ENCODE measurements around the gene GCKR. TPM values are rescaled to one million over a fixed set of nuclear protein-coding genes. Genes with fewer than 3 reads are reported as not detected.

The GCKR gene
- total RNA-seq, 1 donor from 2014 or later = not detected

DNA sequence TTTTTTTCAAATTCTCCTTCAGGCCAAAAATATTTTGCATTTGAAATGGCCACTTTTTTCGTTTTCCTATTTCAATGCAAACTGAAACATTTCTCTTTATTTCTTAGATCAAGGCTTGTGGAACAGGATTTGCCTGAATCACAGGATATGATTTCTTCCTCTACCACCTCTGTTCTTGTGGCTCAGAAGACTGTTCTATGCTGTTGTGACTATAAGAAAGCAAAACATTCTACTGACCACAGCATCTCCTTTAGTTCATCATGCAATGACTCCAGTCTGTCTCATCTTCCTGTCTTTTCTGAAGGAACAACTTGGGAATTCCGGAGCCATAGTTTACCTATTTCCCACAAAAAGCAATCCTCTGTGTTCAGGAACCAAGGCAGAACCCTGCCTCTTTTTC lies 70.0 kb downstream of the GCKR start:
- H3K27me3 ChIP-seq = no peaks in the 10 kb centered on the region
- H3K27ac ChIP-seq = no peak overlapping the region
- H3K4me3 ChIP-seq = no peak overlapping the region
- no peaks in the 10 kb centered on the region for H3K36me3 ChIP-seq
- no peaks in the 10 kb centered on the region for H3K9me3 ChIP-seq
- H3K4me1 ChIP-seq = no peaks in the 10 kb centered on the region
- intact Hi-C loops (cut with DNase I) = no loop called here
- no peak for DNase-seq
- TF ChIP-seq CTCF (IDR thresholded peaks at IDR 0.05) = no peak
- ATAC-seq = no peak

DNA sequence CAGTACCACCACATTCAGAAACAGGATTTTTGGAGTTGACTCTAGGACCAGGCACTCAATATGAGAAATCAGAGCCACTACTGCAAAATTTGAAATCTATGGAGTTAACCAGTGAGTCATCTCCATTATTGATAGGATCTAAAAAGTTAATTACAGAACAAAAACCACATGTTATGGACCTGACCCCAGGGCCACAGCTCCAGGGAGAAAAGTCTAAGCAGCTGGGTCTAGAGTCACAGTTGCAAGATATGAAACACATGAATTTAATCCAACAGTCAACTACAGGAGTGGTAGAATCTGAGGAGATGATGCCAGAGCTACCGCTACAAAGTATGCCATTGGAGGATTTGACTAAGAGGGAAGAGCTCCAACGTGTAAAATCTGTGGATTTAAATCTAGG lies 72.8 kb downstream of the GCKR start:
- Histone ChIP-seq H3K4me3 (no peak overlapping the region), H3K9me3 (no peaks in the 10 kb centered on the region), H3K27me3 (no peaks in the 10 kb centered on the region), H3K36me3 (no peaks in the 10 kb centered on the region), H3K27ac (no peak overlapping the region), H3K4me1 (no peaks in the 10 kb centered on the region)
- TF ChIP-seq CTCF (IDR thresholded peaks at IDR 0.05) = no peak
- ATAC-seq (no peak), DNase-seq (no peak)
- intact Hi-C loops (cut with DNase I) = no loop called here

DNA sequence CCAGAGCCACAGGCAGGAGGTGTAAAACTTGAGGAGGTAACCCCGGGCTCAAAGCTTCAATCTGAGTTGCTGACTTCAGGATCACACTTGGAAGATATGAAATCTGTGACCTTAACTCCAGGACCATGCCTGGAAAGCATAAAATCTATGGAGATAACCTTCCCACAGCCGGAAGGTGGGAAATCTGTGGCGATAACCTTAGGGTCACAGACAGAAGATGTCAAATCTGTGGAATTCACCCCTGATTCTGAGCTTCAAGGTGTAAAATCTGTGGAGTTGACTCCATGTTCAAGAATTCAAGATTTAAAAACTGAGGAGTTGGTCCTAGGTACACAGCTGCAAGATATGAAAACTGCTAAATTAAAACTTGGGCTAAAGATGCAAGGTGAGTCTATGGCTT lies 74.6 kb downstream of the GCKR start:
- H3K27ac ChIP-seq = no peak overlapping the region
- no peak overlapping the region for H3K4me3 ChIP-seq
- DNase-seq (no peak), ATAC-seq (no peak)
- H3K27me3 ChIP-seq = no peaks in the 10 kb centered on the region
- intact Hi-C loops (cut with DNase I) = no loop called here
- TF ChIP-seq CTCF (IDR thresholded peaks at IDR 0.05) = no peak
- H3K4me1 ChIP-seq = no peaks in the 10 kb centered on the region
- no peaks in the 10 kb centered on the region for H3K36me3 ChIP-seq
- H3K9me3 ChIP-seq = no peaks in the 10 kb centered on the region

DNA sequence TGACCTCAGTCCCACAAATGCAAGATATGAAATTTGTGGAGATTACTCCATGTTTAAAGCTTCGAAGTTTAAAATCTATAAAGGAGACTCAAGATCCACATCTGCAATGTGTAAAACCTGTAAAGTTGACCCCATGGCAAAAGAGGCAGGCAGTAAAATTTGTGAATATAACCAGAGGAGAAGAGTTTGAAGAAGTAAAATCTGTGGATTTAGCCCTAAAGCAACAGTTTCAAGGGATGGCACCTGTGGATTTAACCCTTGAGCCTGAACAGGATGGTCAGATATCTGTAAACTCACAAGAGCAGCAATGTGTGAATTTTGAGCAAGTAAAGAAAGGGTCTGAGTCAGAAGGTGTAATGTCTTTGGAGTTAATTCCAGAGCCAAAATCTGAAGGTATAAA lies 75.0 kb downstream of the GCKR start:
- H3K4me3 ChIP-seq = no peak overlapping the region
- DNase-seq (no peak), ATAC-seq (no peak)
- H3K9me3 ChIP-seq = no peaks in the 10 kb centered on the region
- intact Hi-C loops (cut with DNase I) = no loop called here
- TF ChIP-seq CTCF (IDR thresholded peaks at IDR 0.05) = no peak
- H3K27me3 ChIP-seq = no peaks in the 10 kb centered on the region
- H3K27ac ChIP-seq = no peak overlapping the region
- H3K36me3 ChIP-seq = no peaks in the 10 kb centered on the region
- no peaks in the 10 kb centered on the region for H3K4me1 ChIP-seq

- Histone ChIP-seq H3K36me3 (no peaks in the 10 kb centered on the region), H3K9me3 (peaks cover 3% of the 10 kb centered on the region), H3K4me3 (no peak overlapping the region), H3K27me3 (no peaks in the 10 kb centered on the region), H3K4me1 (no peaks in the 10 kb centered on the region), H3K27ac (no peak overlapping the region)
- DNase-seq = no peak
- no peak for TF ChIP-seq CTCF (IDR thresholded peaks at IDR 0.05)
- intact Hi-C loops (cut with DNase I) = no loop called here
- ATAC-seq = no peak
These were observed 75.8 kb downstream of the GCKR start for GRCh38 chr2:27572439-27572838.

DNA sequence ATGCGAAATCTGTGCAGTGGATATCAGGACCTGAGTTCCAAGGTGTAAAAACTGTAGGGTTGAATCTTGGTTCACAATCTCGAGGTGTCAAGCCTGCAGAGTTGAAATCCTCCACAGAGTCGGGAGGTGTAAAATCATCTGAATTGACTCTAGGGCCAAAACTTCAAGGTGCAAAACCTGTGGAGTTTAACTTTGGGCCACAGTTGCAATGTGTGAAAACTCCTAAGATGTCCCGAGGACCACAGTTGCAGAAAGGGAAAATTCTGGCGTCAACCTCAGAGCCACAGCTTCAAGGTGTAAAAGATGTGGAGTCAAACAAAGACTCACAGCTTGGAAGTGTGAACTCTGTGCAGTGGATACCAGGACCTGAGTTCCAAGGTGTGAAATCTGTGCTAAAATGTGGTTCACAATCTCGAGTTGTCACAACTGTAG lies 76.4 kb downstream of the GCKR start:
- no peaks in the 10 kb centered on the region for H3K27me3 ChIP-seq
- no peak overlapping the region for H3K27ac ChIP-seq
- no peak overlapping the region for H3K4me3 ChIP-seq
- ATAC-seq (no peak), DNase-seq (no peak)
- intact Hi-C loops (cut with DNase I) = no loop called here
- H3K4me1 ChIP-seq = no peaks in the 10 kb centered on the region
- no peak for TF ChIP-seq CTCF (IDR thresholded peaks at IDR 0.05)
- no peaks in the 10 kb centered on the region for H3K36me3 ChIP-seq
- H3K9me3 ChIP-seq = peaks cover 3% of the 10 kb centered on the region
